ENCODE results near the gene NUDT8. TPM values are rescaled to one million over a fixed set of nuclear protein-coding genes. Genes with fewer than 3 reads are reported as not detected.
A peak's percentile ranks its signal among the peaks of the same experiment; 100 is the strongest.
"Not testable (repeated sequence)": the region's sequence is repeated elsewhere in the genome, so short reads cannot be mapped to it uniquely, and the experiment has no call there.

The NUDT8 gene
- total RNA-seq, 1 experiment from 2014 or later: 3.5 TPM

GRCh38 chr11:67614730-67615714, 14.7 kb downstream of the NUDT8 start:
- peak; percentile 23 for DNase-seq (ENCODE audit: extremely low read depth, low read depth)

GRCh38 chr11:67613960-67614715, 15.6 kb downstream of the NUDT8 start:
- DNase-seq (ENCODE audit: extremely low read depth, low read depth): peak; percentile 22

GRCh38 chr11:67613313-67613959, 16.3 kb downstream of the NUDT8 start:
- no peak for DNase-seq (ENCODE audit: extremely low read depth, low read depth)

- no peak for DNase-seq (ENCODE audit: extremely low read depth, low read depth)
Observed at GRCh38 chr11:67612751-67613150, 17.0 kb downstream of the NUDT8 start.

GRCh38 chr11:67611704-67612587, 17.8 kb downstream of the NUDT8 start:
- no peak for DNase-seq (ENCODE audit: extremely low read depth, low read depth)

- DNase-seq (ENCODE audit: extremely low read depth, low read depth): no peak
Observed at GRCh38 chr11:67611165-67611564, 18.6 kb downstream of the NUDT8 start.

- DNase-seq (ENCODE audit: extremely low read depth, low read depth): no peak
Observed at GRCh38 chr11:67610302-67610868, 19.4 kb downstream of the NUDT8 start.

- DNase-seq (ENCODE audit: extremely low read depth, low read depth): no peak
Observed at GRCh38 chr11:67609316-67609715, 20.4 kb downstream of the NUDT8 start.

- no peak for DNase-seq (ENCODE audit: extremely low read depth, low read depth)
Observed at GRCh38 chr11:67608486-67608885, 21.3 kb downstream of the NUDT8 start.

- DNase-seq (ENCODE audit: extremely low read depth, low read depth): no peak
Observed at GRCh38 chr11:67607507-67607906, 22.2 kb downstream of the NUDT8 start.

- peak; percentile 85 for DNase-seq (ENCODE audit: extremely low read depth, low read depth)
Observed at GRCh38 chr11:67606492-67607295, 23.0 kb downstream of the NUDT8 start, which contains the start of gene NDUFV1. NDUFV1 (plus strand) TSS chr11:67606936; CDS start chr11:67607005, 69 bp downstream.

- DNase-seq (ENCODE audit: extremely low read depth, low read depth): no peak
Observed at GRCh38 chr11:67606093-67606491, 23.6 kb downstream of the NUDT8 start.

GRCh38 chr11:67605231-67606011, 24.3 kb downstream of the NUDT8 start:
- no peak for DNase-seq (ENCODE audit: extremely low read depth, low read depth)

GRCh38 chr11:67604815-67605214, 24.9 kb downstream of the NUDT8 start:
- no peak for DNase-seq (ENCODE audit: extremely low read depth, low read depth)

- not testable (repeated sequence) for DNase-seq (ENCODE audit: extremely low read depth, low read depth)
Observed at GRCh38 chr11:67604119-67604518, 25.6 kb downstream of the NUDT8 start.

- no peak for DNase-seq (ENCODE audit: extremely low read depth, low read depth)
Observed at GRCh38 chr11:67601098-67601497, 28.6 kb downstream of the NUDT8 start.

GRCh38 chr11:67600324-67601029, 29.3 kb downstream of the NUDT8 start:
- no peak for DNase-seq (ENCODE audit: extremely low read depth, low read depth)

Data from NCI-H460 (cell line).